Gastroesophageal sphincter (tissue), 3 donors: ENCODE data around the gene ZHX3.

Source experiments
- CTCF ChIP-seq, 4 experiments: fragments of 200-600 bp in 2 of 4; fragments of 450-650 bp in 2 of 4; sonication (generic) in 1 of 4; IDR thresholded peaks; one replicate each; pipeline ENCODE4 v1.5.1; 2017 to 2019; ENCODE audit warnings: antibody characterized with exemption in 4 of 4, mild to moderate bottlenecking in 2 of 4, moderate library complexity in 2 of 4
- POLR2A ChIP-seq, 2 donors: fragments of 450-650 bp; IDR thresholded peaks; one replicate each; pipeline ENCODE4 v1.6.1; 2017; ENCODE audit warnings: antibody characterized with exemption in 2 of 2, mild to moderate bottlenecking in 2 of 2, moderate library complexity in 1 of 2

GRCh38 chr20:41308290-41308711 is 9.2 kb downstream of the ZHX3 start:
- TF ChIP-seq CTCF (IDR thresholded peaks at IDR 0.05): no peak
- no peak for TF ChIP-seq POLR2A (IDR thresholded peaks at IDR 0.05)
